GM12892 (cell line): ENCODE measurements around the gene ZNF407.

Experiments
- DNase-seq: peaks from one replicate; pipeline ENCODE4 v3.0.0; 2011; ENCODE audit not compliant: insufficient read length
- FAIRE-seq: peaks from 2 replicates; lab custom pipeline; 2011; peaks lifted over from hg19 to GRCh38; lab: Jason Lieb, UNC
- POLR2A ChIP-seq: IDR thresholded peaks from 2 replicates; pipeline ENCODE4 v1.6.1; 2011; ENCODE audit warnings: low read depth, low read length, control low read depth
- POLR2AphosphoS5 ChIP-seq: IDR thresholded peaks from 2 replicates; pipeline ENCODE4 v1.6.1; 2011; ENCODE audit warnings: low read depth, low read length, control low read depth
- TAF1 ChIP-seq: IDR thresholded peaks from 2 replicates; pipeline ENCODE4 v1.6.1; 2011; ENCODE audit warnings: low read depth, mild to moderate bottlenecking, control low read depth, low read length, borderline replicate concordance

The ZNF407 gene

DNA sequence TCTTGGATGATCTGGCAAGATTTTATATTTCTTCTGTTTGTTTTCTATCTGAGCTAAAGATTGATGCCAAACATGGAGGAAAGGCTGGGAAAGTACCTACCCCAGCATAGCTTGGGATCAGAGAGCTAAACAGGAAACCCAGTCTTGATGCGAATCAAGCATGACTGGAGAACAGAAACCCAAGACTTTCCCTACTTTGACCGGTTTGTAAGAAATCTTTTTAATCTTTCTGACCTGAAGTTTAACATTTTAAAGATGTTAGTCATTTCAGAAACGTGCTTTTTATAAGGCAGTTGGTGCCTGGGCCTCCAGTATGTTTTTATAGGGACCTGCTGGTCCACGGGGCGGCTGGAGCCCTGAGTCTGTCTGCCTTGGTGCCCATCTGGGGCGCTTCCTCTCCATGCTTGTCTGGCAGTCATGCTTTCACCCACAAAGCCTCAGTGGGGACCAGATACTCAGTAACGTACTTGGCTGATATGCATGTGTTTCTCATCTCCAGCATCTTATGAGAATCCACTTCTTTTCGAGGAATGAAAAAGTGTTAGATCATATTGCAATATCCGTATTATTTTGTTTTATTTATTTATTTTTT is 344.7 kb downstream of the ZNF407 start:
- DNase-seq (no peak), FAIRE-seq (peak; percentile 51)

GRCh38 chr18:74944676-74945075 is 347.0 kb downstream of the ZNF407 start:
- FAIRE-seq (no peak), DNase-seq (no peak)
- TF ChIP-seq POLR2A (no peak), TAF1 (no peak), POLR2AphosphoS5 (no peak)

More for the DNA sequence above, 344.7 kb downstream of the ZNF407 start:
- TF ChIP-seq POLR2AphosphoS5 (no peak), POLR2A (no peak), TAF1 (no peak)

DNA sequence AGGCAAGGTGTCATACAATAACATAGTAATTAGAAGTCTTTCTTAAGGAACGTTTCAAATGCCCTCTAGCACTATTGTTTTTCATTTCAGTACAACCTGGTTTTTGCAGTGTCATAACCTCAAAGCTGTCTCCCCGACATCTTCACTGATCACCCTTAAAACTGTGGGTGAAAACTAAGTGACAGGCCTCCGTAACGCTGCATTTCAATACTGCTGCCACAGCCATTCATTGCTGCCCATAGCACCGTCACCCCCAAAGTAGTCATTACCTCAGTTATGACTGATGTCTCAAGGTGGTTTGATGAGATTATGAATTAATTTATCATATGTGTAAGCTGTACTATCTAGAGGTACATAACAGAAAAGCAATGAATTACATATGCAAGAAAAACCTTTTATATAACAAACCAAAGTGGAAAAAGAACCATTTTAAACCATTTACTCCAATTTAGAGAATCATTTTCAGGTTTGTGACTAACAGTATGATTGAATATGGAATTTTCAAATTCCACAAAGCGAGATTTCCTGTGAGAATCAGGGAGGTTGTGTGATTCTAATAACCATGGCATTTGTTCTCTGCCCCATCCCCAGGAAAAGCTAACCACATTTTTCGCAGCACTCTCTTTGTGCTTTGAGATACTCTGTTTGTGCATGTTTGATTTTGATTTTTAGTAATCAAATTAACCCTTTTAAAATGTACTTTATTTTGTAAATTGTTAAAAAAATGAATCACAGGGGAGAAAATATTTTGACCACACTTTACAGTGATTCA is 348.3 kb downstream of the ZNF407 start:
- FAIRE-seq (no peak), DNase-seq (no peak)
- no peak for TF ChIP-seq TAF1
- no peak for TF ChIP-seq POLR2AphosphoS5
- TF ChIP-seq POLR2A: no peak

- FAIRE-seq (no peak), DNase-seq (no peak)
- TF ChIP-seq POLR2AphosphoS5 (no peak), POLR2A (no peak), TAF1 (no peak)
These were observed 349.1 kb downstream of the ZNF407 start for GRCh38 chr18:74946646-74947375.

DNA sequence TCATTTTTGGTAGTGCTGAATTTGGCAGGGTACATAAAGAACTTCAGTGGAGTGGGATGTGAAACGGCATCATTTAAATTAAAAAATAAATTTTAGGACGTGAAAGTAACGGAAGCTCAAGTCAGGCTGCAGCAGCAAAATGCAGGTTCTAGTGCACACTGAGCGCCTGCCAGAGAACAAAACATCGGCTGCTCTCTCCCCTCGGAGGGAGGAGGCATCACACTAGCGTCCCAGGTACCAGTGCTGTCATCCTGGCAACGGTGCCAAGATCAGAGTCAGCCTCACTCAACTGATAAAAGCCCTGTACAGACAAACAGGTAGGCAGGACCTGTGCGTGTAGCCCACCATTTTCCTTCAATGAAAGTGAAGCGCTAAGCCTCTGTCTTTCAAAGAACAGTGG is 349.7 kb downstream of the ZNF407 start:
- FAIRE-seq (no peak), DNase-seq (no peak)
- TF ChIP-seq TAF1 (no peak), POLR2AphosphoS5 (no peak), POLR2A (no peak)

GRCh38 chr18:74947875-74948274 is 350.2 kb downstream of the ZNF407 start:
- FAIRE-seq (no peak), DNase-seq (no peak)
- TF ChIP-seq TAF1 (no peak), POLR2AphosphoS5 (no peak), POLR2A (no peak)

- no peak for TF ChIP-seq TAF1
- TF ChIP-seq POLR2A: no peak
- no peak for TF ChIP-seq POLR2AphosphoS5
- DNase-seq (no peak), FAIRE-seq (no peak)
These were observed 351.9 kb downstream of the ZNF407 start for GRCh38 chr18:74949611-74950010.

- DNase-seq (no peak), FAIRE-seq (no peak)
- TF ChIP-seq TAF1 (no peak), POLR2A (no peak), POLR2AphosphoS5 (no peak)
These were observed 352.8 kb downstream of the ZNF407 start for GRCh38 chr18:74950479-74950878.

GRCh38 chr18:74951165-74951760 is 353.6 kb downstream of the ZNF407 start:
- FAIRE-seq (no peak), DNase-seq (no peak)
- TF ChIP-seq POLR2AphosphoS5 (no peak), TAF1 (no peak), POLR2A (no peak)

GRCh38 chr18:74957588-74958224 is 360.0 kb downstream of the ZNF407 start:
- no peak for FAIRE-seq
- no peak for TF ChIP-seq POLR2A
- no peak for TF ChIP-seq POLR2AphosphoS5
- TF ChIP-seq TAF1: no peak
- DNase-seq: no peak

- no peak for FAIRE-seq
- DNase-seq: no peak
- TF ChIP-seq POLR2A: no peak
- no peak for TF ChIP-seq POLR2AphosphoS5
- no peak for TF ChIP-seq TAF1
These were observed 361.5 kb downstream of the ZNF407 start for GRCh38 chr18:74959216-74959615.

GRCh38 chr18:74961596-74961995 is 363.9 kb downstream of the ZNF407 start:
- no peak for DNase-seq
- TF ChIP-seq POLR2AphosphoS5: no peak
- TF ChIP-seq POLR2A: no peak
- TF ChIP-seq TAF1: no peak
- FAIRE-seq: no peak
